CMK (cell line): ENCODE measurements around the gene KRTAP16-1.
"Not testable (repeated sequence)": the region's sequence is repeated elsewhere in the genome, so short reads cannot be mapped to it uniquely, and the experiment has no call there.

Experiments used
- DNase-seq: peaks from one replicate; pipeline ENCODE4 v3.0.0-alpha.2; 2010; ENCODE audit warnings: low read depth

The KRTAP16-1 gene

GRCh38 chr17:41301916-41302901 is 6.9 kb downstream of the KRTAP16-1 start, which contains the start of gene KRTAP29-1:
Gene KRTAP29-1 (minus strand): TSS chr17:41302851. CDS start chr17:41302851, 0 bp downstream.
- DNase-seq: no peak

- no peak for DNase-seq
Observed at GRCh38 chr17:41301204-41301790, 7.8 kb downstream of the KRTAP16-1 start.

- no peak for DNase-seq
Observed at GRCh38 chr17:41298458-41299135, 10.5 kb downstream of the KRTAP16-1 start.

- DNase-seq: no peak
Observed at GRCh38 chr17:41296846-41297245, 12.3 kb downstream of the KRTAP16-1 start.

- DNase-seq: no peak
Observed at GRCh38 chr17:41294016-41294415, 15.1 kb downstream of the KRTAP16-1 start.

- no peak for DNase-seq
Observed at GRCh38 chr17:41287050-41287449, 22.1 kb downstream of the KRTAP16-1 start.

GRCh38 chr17:41284546-41284945 is 24.6 kb downstream of the KRTAP16-1 start:
- DNase-seq: no peak

- no peak for DNase-seq
Observed at GRCh38 chr17:41284043-41284442, 25.1 kb downstream of the KRTAP16-1 start.

GRCh38 chr17:41278176-41278955 is 30.7 kb downstream of the KRTAP16-1 start:
- no peak for DNase-seq

- DNase-seq: not testable (repeated sequence)
Observed at GRCh38 chr17:41275648-41276190, 33.4 kb downstream of the KRTAP16-1 start, which contains the start of gene KRTAP9-7. Gene KRTAP9-7 (plus strand): TSS chr17:41275698. CDS start chr17:41275698, 0 bp downstream.

GRCh38 chr17:41271858-41272257 is 37.3 kb downstream of the KRTAP16-1 start:
- DNase-seq: no peak

- not testable (repeated sequence) for DNase-seq
Observed at GRCh38 chr17:41271323-41271722, 37.8 kb downstream of the KRTAP16-1 start.

- no peak for DNase-seq
Observed at GRCh38 chr17:41267711-41268110, 41.4 kb downstream of the KRTAP16-1 start.

GRCh38 chr17:41265078-41265477 is 44.0 kb downstream of the KRTAP16-1 start, which contains the start of gene KRTAP9-6:
Gene KRTAP9-6 (plus strand): TSS chr17:41265378. CDS start chr17:41265378, 0 bp downstream.
- no peak for DNase-seq

- DNase-seq: no peak
Observed at GRCh38 chr17:41264599-41264998, 44.5 kb downstream of the KRTAP16-1 start.

- DNase-seq: no peak
Observed at GRCh38 chr17:41263212-41263611, 45.9 kb downstream of the KRTAP16-1 start.

- no peak for DNase-seq
Observed at GRCh38 chr17:41258406-41258805, 50.7 kb downstream of the KRTAP16-1 start.
